ENCODE data around the gene CNKSR2. TPM values are rescaled to one million over a fixed set of nuclear protein-coding genes. Genes with fewer than 3 reads are reported as not detected.

Gene CNKSR2
- total RNA-seq, 1 experiment from 2014 or later, result 2.0 TPM

DNA sequence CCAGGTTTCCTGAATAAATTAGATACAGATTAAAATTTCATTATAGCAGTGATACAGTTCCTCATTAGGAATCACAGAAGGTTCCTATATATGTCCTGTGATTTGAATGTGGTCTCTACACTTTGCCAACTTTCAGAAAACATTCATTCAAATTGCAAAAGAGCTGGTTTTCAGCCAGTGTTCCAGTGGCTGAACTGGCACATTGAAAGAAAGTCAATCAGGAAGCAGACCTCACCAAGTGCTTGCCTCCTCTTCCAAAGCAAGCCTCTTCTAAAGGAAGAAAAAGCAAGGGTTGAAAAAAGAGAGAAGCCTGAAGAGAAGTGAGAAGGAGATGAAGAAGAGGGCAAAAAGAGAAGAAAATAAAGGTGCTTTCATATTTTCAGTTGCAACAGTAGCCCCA is 271.2 kb downstream of the CNKSR2 start:
- Histone ChIP-seq H3K79me2 (ENCODE audit: low read length) (no peaks in the 10 kb centered on the region), H3K4me3 (ENCODE audit: low read length) (no peak overlapping the region), H3K9me2 (replicated peaks; ENCODE audit: low read length) (no peaks in the 10 kb centered on the region), H4K20me1 (ENCODE audit: low read length) (no peaks in the 10 kb centered on the region), H3K36me3 (ENCODE audit: low read depth, low read length) (no peaks in the 10 kb centered on the region), H3K9me3 (ENCODE audit: low read length) (no peaks in the 10 kb centered on the region), H3K4me1 (ENCODE audit: insufficient read depth, low read length) (no peaks in the 10 kb centered on the region), H3K9ac (ENCODE audit: low read length) (no peak overlapping the region), H2AFZ (ENCODE audit: low read length) (no peak overlapping the region), H3K4me2 (ENCODE audit: low read length) (no peak overlapping the region), H3K27ac (ENCODE audit: low read length) (no peak overlapping the region), H3F3A (ENCODE audit: low read length, unreplicated experiment) (no peaks in the 10 kb centered on the region), H3K27me3 (ENCODE audit: low read length) (no peaks in the 10 kb centered on the region)
- CTCF ChIA-PET, result no interaction called here
- DNase-seq (no peak), ATAC-seq (no peak)
- POLR2A ChIA-PET (ENCODE audit: unreplicated experiment), result no interaction called here
- TF ChIP-seq EZH2phosphoT487 (IDR thresholded peaks at IDR 0.05; ENCODE audit: borderline replicate concordance, low read length), result no peak
- no peak for TF ChIP-seq EZH2 (IDR thresholded peaks at IDR 0.05; ENCODE audit: low read length, unreplicated experiment)
- TF ChIP-seq, protein P1, sequence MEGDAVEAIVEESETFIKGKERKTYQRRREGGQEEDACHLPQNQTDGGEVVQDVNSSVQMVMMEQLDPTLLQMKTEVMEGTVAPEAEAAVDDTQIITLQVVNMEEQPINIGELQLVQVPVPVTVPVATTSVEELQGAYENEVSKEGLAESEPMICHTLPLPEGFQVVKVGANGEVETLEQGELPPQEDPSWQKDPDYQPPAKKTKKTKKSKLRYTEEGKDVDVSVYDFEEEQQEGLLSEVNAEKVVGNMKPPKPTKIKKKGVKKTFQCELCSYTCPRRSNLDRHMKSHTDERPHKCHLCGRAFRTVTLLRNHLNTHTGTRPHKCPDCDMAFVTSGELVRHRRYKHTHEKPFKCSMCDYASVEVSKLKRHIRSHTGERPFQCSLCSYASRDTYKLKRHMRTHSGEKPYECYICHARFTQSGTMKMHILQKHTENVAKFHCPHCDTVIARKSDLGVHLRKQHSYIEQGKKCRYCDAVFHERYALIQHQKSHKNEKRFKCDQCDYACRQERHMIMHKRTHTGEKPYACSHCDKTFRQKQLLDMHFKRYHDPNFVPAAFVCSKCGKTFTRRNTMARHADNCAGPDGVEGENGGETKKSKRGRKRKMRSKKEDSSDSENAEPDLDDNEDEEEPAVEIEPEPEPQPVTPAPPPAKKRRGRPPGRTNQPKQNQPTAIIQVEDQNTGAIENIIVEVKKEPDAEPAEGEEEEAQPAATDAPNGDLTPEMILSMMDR (conservative IDR thresholded peaks at IDR 0.05; ENCODE audit: low read depth, low read length), result no peak
- BruUV-seq (replicated peaks), result no TSS peak
- intact Hi-C loops (cut with micrococcal nuclease), result no loop called here

DNA sequence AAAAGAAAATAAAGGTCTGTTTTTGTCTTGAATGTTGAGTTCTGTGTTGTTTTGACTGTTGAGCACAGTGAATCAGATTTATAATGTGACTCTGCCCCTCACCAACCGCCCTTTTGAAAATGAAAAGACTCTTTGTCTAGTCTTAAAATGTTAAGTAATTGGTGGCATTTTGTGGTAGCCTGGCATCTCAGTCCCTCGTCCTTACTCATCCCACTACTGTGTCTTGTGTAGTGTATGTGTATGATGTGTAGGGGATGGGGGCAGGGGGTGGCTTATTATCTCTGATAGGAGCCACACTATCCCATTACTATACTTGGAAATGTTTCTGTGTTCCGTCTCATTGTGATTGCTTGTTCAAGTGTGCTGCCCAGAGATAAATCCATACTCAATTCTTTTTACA is 271.7 kb downstream of the CNKSR2 start:
- H3K4me3 ChIP-seq (ENCODE audit: low read length), result no peak overlapping the region
- no peaks in the 10 kb centered on the region for H3K9me3 ChIP-seq (ENCODE audit: low read length)
- H4K20me1 ChIP-seq (ENCODE audit: low read length), result no peaks in the 10 kb centered on the region
- TF ChIP-seq EZH2 (IDR thresholded peaks at IDR 0.05; ENCODE audit: low read length, unreplicated experiment), result no peak
- TF ChIP-seq, protein P1 (conservative IDR thresholded peaks at IDR 0.05; ENCODE audit: low read depth, low read length), result no peak
- TF ChIP-seq EZH2phosphoT487 (IDR thresholded peaks at IDR 0.05; ENCODE audit: borderline replicate concordance, low read length), result no peak
- no peaks in the 10 kb centered on the region for H3K27me3 ChIP-seq (ENCODE audit: low read length)
- ATAC-seq (no peak), DNase-seq (no peak)
- intact Hi-C loops (cut with micrococcal nuclease), result no loop called here
- H3K9ac ChIP-seq (ENCODE audit: low read length), result no peak overlapping the region
- no peaks in the 10 kb centered on the region for H3F3A ChIP-seq (ENCODE audit: low read length, unreplicated experiment)
- ChIA-PET POLR2A (ENCODE audit: unreplicated experiment) (no interaction called here), CTCF (no interaction called here)
- no peak overlapping the region for H3K4me2 ChIP-seq (ENCODE audit: low read length)
- H3K4me1 ChIP-seq (ENCODE audit: insufficient read depth, low read length), result no peaks in the 10 kb centered on the region
- H3K9me2 ChIP-seq (replicated peaks; ENCODE audit: low read length), result no peaks in the 10 kb centered on the region
- no peak overlapping the region for H3K27ac ChIP-seq (ENCODE audit: low read length)
- H3K79me2 ChIP-seq (ENCODE audit: low read length), result no peaks in the 10 kb centered on the region
- no TSS peak for BruUV-seq (replicated peaks)
- H3K36me3 ChIP-seq (ENCODE audit: low read depth, low read length), result no peaks in the 10 kb centered on the region
- no peak overlapping the region for H2AFZ ChIP-seq (ENCODE audit: low read length)

DNA sequence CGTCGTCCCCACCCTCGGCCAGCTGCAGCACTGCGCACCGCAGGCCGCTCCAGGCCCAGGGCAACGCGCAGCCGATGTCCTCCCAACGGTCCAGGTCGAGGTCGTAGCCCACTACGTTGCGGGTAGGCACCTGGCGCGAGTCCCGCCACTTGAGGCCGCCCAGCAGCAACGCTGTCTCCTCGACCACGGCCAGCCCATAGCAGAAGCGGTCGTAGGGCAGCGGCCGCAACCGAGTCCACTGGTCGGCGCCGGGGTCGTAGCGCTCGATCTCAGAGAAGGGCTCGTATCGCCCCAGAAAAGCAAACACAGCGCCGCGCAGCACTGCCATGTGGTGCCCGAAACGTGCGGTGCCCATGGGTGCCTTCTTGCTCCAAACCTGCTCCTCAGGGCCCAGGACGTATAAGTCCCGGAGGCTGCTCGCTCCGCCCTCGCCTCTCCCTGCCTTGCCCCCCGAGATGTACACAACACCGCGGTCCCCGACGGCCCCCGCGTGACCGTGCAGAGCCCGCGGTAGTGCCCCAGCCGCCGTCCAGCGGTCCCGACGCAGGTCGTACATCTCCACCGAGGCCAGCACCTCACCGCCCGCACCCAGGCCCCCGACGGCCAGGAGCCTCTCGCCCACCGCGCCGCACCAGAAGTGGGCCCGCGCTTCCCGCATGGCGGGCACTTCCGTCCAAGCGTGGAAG is 281.8 kb downstream of the CNKSR2 start:
- Histone ChIP-seq H3K9me3 (ENCODE audit: low read length) (no peaks in the 10 kb centered on the region), H3F3A (ENCODE audit: low read length, unreplicated experiment) (no peaks in the 10 kb centered on the region), H4K20me1 (ENCODE audit: low read length) (no peaks in the 10 kb centered on the region), H3K4me2 (ENCODE audit: low read length) (no peak overlapping the region), H3K4me3 (ENCODE audit: low read length) (no peak overlapping the region), H3K36me3 (ENCODE audit: low read depth, low read length) (no peaks in the 10 kb centered on the region), H3K9ac (ENCODE audit: low read length) (no peak overlapping the region), H3K79me2 (ENCODE audit: low read length) (no peaks in the 10 kb centered on the region), H3K4me1 (ENCODE audit: insufficient read depth, low read length) (peaks cover 4% of the 10 kb centered on the region; the same call in 1 of the 2 replicates), H2AFZ (ENCODE audit: low read length) (no peak overlapping the region), H3K27me3 (ENCODE audit: low read length) (no peaks in the 10 kb centered on the region), H3K9me2 (replicated peaks; ENCODE audit: low read length) (no peaks in the 10 kb centered on the region), H3K27ac (ENCODE audit: low read length) (no peak overlapping the region)
- DNase-seq, result no peak
- intact Hi-C loops (cut with micrococcal nuclease), result no loop called here
- ChIA-PET POLR2A (ENCODE audit: unreplicated experiment) (no interaction called here), CTCF (no interaction called here)
- no TSS peak for BruUV-seq (replicated peaks)
- ATAC-seq, result no peak
- TF ChIP-seq EZH2phosphoT487 (IDR thresholded peaks at IDR 0.05; ENCODE audit: borderline replicate concordance, low read length) (no peak), EZH2 (IDR thresholded peaks at IDR 0.05; ENCODE audit: low read length, unreplicated experiment) (no peak)
- TF ChIP-seq, protein P1 (conservative IDR thresholded peaks at IDR 0.05; ENCODE audit: low read depth, low read length), result no peak

Data from PC-3 (cell line).